ENCODE results near the gene ACKR1. TPM values are rescaled to one million over a fixed set of nuclear protein-coding genes. Genes with fewer than 3 reads are reported as not detected.

The ACKR1 gene
- total and polyA plus RNA-seq, 2 donors (not counting 3 experiments of a cell fraction or from before 2014, with no cell fraction given): 0.15 to 1.3 TPM

GRCh38 chr1:159205225-159205624, 550 bp downstream of the ACKR1 start:
- FAIRE-seq (no peak), DNase-seq (ENCODE audit: low read depth, low spot score) (no peak)
- no TSS peak for BruUV-seq (replicated peaks)
- H3K9me3 ChIP-seq (replicated peaks; ENCODE audit: control insufficient read depth, insufficient read depth, low read length): no peaks in the 10 kb centered on the region
- H3K36me3 ChIP-seq (ENCODE audit: control insufficient read depth in 2 of 2, extremely low read depth in 1 of 2, insufficient read depth in 2 of 2, low read length in 2 of 2): no peaks in the 10 kb centered on the region
- H3K79me2 ChIP-seq (ENCODE audit: control insufficient read depth, insufficient read depth, low read length): no peaks in the 10 kb centered on the region
- no peaks in the 10 kb centered on the region for H3K9me1 ChIP-seq (replicated peaks; ENCODE audit: control insufficient read depth, extremely low read depth, insufficient read depth, low read length)
- no peak overlapping the region for H3K4me2 ChIP-seq (ENCODE audit: insufficient read depth, low read length)
- ChIA-PET POLR2A (no interaction called here), CTCF (interaction anchor here (0.9 to 2.0 kb wide), 5 partner anchors 9 to 73 kb away, joined by 3 to 9 read pairs (median 7); no protein-coding TSS in a partner anchor)
- TF ChIP-seq GATA2 (IDR thresholded peaks at IDR 0.05; ENCODE audit: insufficient read depth, insufficient read length, low read depth, low read length) (no peak), JUN (IDR thresholded peaks at IDR 0.05; ENCODE audit: borderline replicate concordance, insufficient read depth, insufficient read length, low read depth) (no peak), MYC (IDR thresholded peaks at IDR 0.05; ENCODE audit: low read depth, low read length) (no peak), FOS (IDR thresholded peaks at IDR 0.05; ENCODE audit: borderline replicate concordance, insufficient read depth, low read length) (no peak), EZH2 (IDR thresholded peaks at IDR 0.05; ENCODE audit: borderline replicate concordance, low read depth, low read length, severe bottlenecking) (no peak), POLR2AphosphoS5 (IDR thresholded peaks at IDR 0.05; ENCODE audit: insufficient read depth, low read depth, low read length) (no peak), POLR2A (IDR thresholded peaks at IDR 0.05; ENCODE audit: low read depth, low read length) (no peak)
- TF ChIP-seq, protein P1, sequence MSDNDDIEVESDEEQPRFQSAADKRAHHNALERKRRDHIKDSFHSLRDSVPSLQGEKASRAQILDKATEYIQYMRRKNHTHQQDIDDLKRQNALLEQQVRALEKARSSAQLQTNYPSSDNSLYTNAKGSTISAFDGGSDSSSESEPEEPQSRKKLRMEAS (IDR thresholded peaks at IDR 0.05; ENCODE audit: insufficient read depth, insufficient read length): no peak
- TF ChIP-seq, protein P2, sequence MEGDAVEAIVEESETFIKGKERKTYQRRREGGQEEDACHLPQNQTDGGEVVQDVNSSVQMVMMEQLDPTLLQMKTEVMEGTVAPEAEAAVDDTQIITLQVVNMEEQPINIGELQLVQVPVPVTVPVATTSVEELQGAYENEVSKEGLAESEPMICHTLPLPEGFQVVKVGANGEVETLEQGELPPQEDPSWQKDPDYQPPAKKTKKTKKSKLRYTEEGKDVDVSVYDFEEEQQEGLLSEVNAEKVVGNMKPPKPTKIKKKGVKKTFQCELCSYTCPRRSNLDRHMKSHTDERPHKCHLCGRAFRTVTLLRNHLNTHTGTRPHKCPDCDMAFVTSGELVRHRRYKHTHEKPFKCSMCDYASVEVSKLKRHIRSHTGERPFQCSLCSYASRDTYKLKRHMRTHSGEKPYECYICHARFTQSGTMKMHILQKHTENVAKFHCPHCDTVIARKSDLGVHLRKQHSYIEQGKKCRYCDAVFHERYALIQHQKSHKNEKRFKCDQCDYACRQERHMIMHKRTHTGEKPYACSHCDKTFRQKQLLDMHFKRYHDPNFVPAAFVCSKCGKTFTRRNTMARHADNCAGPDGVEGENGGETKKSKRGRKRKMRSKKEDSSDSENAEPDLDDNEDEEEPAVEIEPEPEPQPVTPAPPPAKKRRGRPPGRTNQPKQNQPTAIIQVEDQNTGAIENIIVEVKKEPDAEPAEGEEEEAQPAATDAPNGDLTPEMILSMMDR (IDR thresholded peaks at IDR 0.05; ENCODE audit: extremely low read depth in 1 of 2, insufficient read depth in 1 of 2, low read depth in 1 of 2, low read length in 2 of 2): no peak
- H4K20me1 ChIP-seq (replicated peaks; ENCODE audit: control insufficient read depth, extremely low read depth, insufficient read depth, low read length): no peaks in the 10 kb centered on the region
- no peak overlapping the region for H3K9ac ChIP-seq (replicated peaks; ENCODE audit: extremely low read depth, insufficient read depth, low read length)
- no peak overlapping the region for H3K27ac ChIP-seq (ENCODE audit: insufficient read depth, low read depth, low read length)
- intact Hi-C loops (cut with micrococcal nuclease) (no loop called here), dilution Hi-C loops (cut with MboI; ENCODE audit: extremely low pct_ligation_motif_present, low sequenced_read_pairs) (no loop called here)
- H3K27me3 ChIP-seq (ENCODE audit: control insufficient read depth in 2 of 2, insufficient read depth in 2 of 2, low read length in 2 of 2): peaks cover 0 to 2% of the 10 kb centered on the region in 2 experiments
- no peak overlapping the region for H2AFZ ChIP-seq (ENCODE audit: low read depth, low read length)
- no peaks in the 10 kb centered on the region for H3K4me1 ChIP-seq (ENCODE audit: control insufficient read depth, extremely low read depth, insufficient read depth, low read length)
- H3K4me3 ChIP-seq (replicated peaks in 1 of 3; ENCODE audit: insufficient read depth in 1 of 3, low read depth in 1 of 3, low read length in 3 of 3): no peak overlapping the region

Measured in endothelial cell of umbilical vein (primary cell).